Effector memory CD8-positive, alpha-beta T cell (primary cell): ENCODE results near the gene AK9.
"Not testable (repeated sequence)": the region's sequence is repeated elsewhere in the genome, so short reads cannot be mapped to it uniquely, and the experiment has no call there.

ENCODE experiments used
- ATAC-seq: fragments of 150-1000 bp; cut with Tn5 transposase; replicated peaks from 2 replicates; pipeline ENCODE4 v1.10.0; 2021; ENCODE audit warnings: mild to moderate bottlenecking, moderate library complexity
- DNase-seq, 3 experiments: peaks; one replicate each; pipeline ENCODE4 v3.0.0; 2021
- H3K27ac Mint-ChIP-seq, 2 donors: one replicate each; pipeline ENCODE4 v1.8.0; 2022; ENCODE audit warnings: mild to moderate bottlenecking in 2 of 2, mixed read lengths in 2 of 2, moderate library complexity in 2 of 2
- H3K27me3 Mint-ChIP-seq, 2 donors: one replicate each; pipeline ENCODE4 v1.8.0; 2022; ENCODE audit warnings: mixed read lengths in 2 of 2
- H3K36me3 Mint-ChIP-seq: one replicate; pipeline ENCODE4 v1.8.0; 2022; ENCODE audit warnings: mild to moderate bottlenecking, moderate library complexity, mixed read lengths; ENCODE audit not compliant: insufficient read depth
- H3K4me1 Mint-ChIP-seq, 2 donors: one replicate each; pipeline ENCODE4 v1.8.0; 2022; ENCODE audit warnings: low read depth in 2 of 2, mixed read lengths in 2 of 2
- H3K4me3 Mint-ChIP-seq, 2 donors: one replicate each; pipeline ENCODE4 v1.8.0; 2022; ENCODE audit warnings: mild to moderate bottlenecking in 2 of 2, mixed read lengths in 2 of 2, moderate library complexity in 2 of 2
- H3K9me3 Mint-ChIP-seq, 2 donors: one replicate each; pipeline ENCODE4 v1.8.0; 2022; ENCODE audit warnings: mixed read lengths in 2 of 2

The AK9 gene

DNA sequence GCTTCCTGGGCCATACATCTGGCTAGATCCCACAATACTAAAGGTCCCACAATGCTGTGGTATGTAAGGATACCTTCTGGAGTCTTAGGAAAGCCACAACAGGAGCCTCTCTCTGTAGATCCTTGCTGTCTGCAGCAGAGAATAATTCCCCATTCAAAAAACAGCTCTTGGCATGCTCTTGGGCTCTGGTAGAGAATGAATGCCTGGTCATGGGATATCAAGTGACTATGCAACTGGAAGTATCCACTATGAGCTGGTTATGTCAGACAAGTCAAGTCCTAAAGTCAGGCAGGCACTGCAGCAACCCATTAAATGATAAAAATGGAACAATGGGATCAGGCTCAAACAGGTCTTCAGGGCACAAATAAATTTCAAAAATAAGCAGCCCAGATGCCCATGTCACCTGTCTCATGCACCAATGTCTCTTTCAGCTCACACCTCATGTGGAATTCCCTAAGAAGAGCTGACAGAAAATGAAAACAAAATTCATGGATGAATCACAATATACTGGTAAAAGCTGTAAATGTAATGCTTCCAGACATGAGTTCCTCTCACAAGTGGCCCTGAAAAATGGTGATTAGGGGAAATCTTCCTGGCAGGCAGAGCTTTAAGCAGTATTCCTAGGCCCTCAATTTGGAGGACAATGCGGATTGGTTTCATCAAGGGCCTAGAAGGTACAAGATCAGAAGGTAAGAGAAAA lies 4.3 kb downstream of the AK9 start:
- peaks cover 17 to 24% of the 10 kb centered on the region in 2 donors for H3K4me1 Mint-ChIP-seq
- H3K27me3 Mint-ChIP-seq: peaks cover 0 to 5% of the 10 kb centered on the region in 2 donors
- no peak overlapping the region for H3K4me3 Mint-ChIP-seq
- no peaks in the 10 kb centered on the region for H3K9me3 Mint-ChIP-seq
- ATAC-seq: no peak
- H3K36me3 Mint-ChIP-seq: peaks cover 3% of the 10 kb centered on the region
- DNase-seq: no peak
- no peak overlapping the region for H3K27ac Mint-ChIP-seq

DNA sequence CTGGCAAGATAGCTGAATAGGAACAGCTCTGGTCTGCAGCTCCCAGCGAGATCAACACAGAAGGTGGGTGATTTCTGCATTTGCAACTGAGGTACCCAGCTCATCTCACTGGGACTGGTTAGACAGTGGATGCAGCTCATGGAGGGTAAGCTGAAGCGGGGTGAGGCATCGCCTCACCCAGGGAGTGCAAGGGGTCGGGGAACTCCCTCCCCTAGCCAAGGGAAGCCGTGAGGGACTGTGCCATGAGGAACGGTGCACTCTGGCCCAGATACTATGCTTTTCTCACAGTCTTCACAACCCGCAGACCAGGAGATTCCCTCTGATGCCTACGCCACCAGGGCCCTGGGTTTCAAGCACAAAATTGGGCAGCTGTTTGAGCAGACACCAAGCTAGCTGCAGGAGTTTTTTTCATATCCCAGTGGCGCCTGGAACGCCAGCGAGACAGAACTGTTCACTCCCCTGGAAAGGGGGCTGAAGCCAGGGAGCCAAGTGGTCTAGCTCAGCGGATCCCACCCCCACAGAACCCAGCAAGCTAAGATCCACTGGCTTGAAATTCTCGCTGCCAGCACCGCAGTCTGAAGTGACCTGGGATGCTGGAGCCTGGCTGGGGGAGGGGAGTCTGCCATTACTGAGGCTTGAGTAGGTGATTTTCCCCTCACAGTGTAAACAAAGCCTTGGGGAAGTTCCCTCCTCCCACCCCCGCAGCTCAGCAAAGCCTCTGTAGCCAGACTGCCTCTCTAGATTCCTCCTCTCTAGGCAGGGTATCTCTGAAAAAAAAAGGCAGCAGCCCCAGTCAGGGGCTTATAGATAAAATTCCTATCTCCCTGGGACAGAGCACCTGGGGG lies 12.1 kb downstream of the AK9 start:
- H3K4me1 Mint-ChIP-seq: peaks cover 7 to 10% of the 10 kb centered on the region in 2 donors
- H3K27ac Mint-ChIP-seq, H3K9me3 Mint-ChIP-seq, H3K4me3 Mint-ChIP-seq, H3K27me3 Mint-ChIP-seq, H3K36me3 Mint-ChIP-seq, ATAC-seq, DNase-seq: not testable (repeated sequence)

DNA sequence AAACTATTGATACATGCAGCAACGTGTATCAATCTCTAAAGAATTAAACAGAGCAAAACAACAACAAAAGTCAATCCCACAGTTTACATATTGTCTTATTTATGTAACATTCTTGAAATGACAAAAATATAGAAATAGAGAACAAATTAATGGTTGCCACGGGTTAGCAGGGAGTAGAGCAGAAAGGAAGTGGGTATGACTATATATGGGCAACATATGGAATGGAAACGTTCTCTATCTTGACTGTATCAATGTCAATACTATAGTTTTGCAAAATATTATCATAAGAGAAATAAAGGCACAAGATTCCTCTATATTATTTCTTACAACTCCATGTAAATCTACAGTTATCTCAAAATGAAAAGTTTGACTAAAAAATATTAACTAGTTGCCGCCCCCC lies 12.8 kb downstream of the AK9 start:
- H3K27ac Mint-ChIP-seq: no peak overlapping the region
- peaks cover 0 to 9% of the 10 kb centered on the region in 2 donors for H3K27me3 Mint-ChIP-seq
- H3K4me3 Mint-ChIP-seq: no peak overlapping the region
- H3K36me3 Mint-ChIP-seq: no peaks in the 10 kb centered on the region
- DNase-seq (no peak), ATAC-seq (no peak)
- peaks cover 0 to 6% of the 10 kb centered on the region in 2 donors for H3K9me3 Mint-ChIP-seq
- peaks cover 7 to 8% of the 10 kb centered on the region in 2 donors for H3K4me1 Mint-ChIP-seq

DNA sequence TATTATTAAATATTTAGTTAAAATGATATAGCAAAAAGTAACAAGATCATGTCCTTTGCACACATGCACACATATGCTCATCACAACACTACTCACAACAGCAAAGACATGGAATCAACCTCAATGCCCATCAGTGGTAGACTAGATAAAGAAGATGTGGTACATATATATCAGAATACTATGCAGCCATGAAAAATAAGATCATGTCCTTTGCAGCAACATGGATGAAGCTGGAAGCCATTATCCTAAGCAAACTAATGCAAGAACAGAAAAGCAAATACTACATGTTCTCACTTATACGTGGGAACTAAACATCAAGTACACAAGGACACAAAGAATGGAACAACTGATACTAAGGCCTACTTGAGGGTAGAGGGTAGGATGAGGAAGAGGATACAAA lies 14.3 kb downstream of the AK9 start:
- Mint-ChIP-seq H3K4me1 (peaks cover 3% of the 10 kb centered on the region in 2 donors), H3K4me3 (no peak overlapping the region), H3K9me3 (peaks cover 0 to 6% of the 10 kb centered on the region in 2 donors), H3K36me3 (no peaks in the 10 kb centered on the region), H3K27me3 (peaks cover 0 to 4% of the 10 kb centered on the region in 2 donors), H3K27ac (no peak overlapping the region)
- ATAC-seq (no peak), DNase-seq (no peak)

DNA sequence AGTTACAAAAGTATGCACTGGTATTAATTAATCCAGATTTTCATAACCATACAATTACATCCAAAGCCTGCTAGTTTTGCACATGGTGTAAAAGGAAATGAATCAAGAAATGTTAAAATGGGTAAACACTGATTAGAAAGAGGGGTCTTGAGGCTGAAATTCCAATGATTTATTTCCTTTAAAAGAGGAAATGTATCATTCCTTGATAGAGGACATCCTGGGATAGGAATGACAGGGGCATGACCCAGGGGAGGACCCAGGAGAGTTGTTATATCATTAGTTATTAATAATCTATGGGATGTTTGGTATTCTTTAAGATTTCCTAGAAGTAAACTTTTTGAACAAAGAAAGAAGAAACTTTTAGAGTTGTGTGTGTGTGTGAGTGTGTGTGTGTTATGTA lies 18.2 kb downstream of the AK9 start:
- Mint-ChIP-seq H3K36me3 (peaks cover 4% of the 10 kb centered on the region), H3K4me3 (no peak overlapping the region), H3K27me3 (no peaks in the 10 kb centered on the region), H3K9me3 (peaks cover 0 to 6% of the 10 kb centered on the region in 2 donors), H3K4me1 (no peaks in the 10 kb centered on the region), H3K27ac (no peak overlapping the region)
- DNase-seq (no peak), ATAC-seq (no peak)

DNA sequence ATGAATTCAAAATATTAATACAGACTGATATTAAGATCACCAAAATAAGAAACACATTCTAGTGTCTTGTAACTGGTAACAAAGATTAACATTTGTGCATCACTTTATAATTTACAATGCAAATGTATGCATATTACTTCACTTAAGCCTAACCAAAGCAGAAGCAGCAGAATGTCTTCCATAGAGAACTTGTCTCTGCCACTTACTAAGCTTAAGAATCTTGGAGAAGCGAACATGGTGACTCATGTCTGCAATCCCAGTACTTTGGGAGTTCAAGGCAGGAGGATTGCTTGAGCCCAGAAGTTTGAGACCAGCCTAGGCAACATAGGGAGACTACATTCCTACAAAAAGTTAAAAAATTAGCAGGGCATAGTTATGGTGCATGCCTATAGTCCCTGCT lies 18.8 kb downstream of the AK9 start:
- Mint-ChIP-seq H3K9me3 (peaks cover 0 to 6% of the 10 kb centered on the region in 2 donors), H3K36me3 (peaks cover 4% of the 10 kb centered on the region), H3K27ac (no peak overlapping the region), H3K4me1 (no peaks in the 10 kb centered on the region), H3K4me3 (no peak overlapping the region), H3K27me3 (no peaks in the 10 kb centered on the region)
- DNase-seq: no peak
- ATAC-seq: no peak

DNA sequence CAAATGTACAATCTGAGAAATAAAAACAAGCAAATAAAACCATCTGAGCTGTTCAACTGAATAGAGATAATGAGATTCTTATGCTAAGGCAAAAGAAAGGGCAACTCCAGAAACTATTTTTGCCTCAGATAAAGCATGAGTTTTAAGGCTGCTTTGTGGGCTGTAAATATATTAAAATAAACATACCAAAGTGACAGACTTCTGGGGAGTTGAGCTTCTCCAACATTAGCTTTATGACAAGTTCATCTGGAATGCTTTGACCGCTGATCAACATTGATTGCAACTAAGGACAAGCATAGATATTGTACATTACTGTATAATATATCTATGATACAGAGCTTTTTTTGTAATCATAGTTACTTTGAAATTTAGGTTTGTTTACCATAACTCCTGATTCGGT lies 19.3 kb downstream of the AK9 start:
- no peak for ATAC-seq
- H3K27ac Mint-ChIP-seq: no peak overlapping the region
- H3K27me3 Mint-ChIP-seq: no peaks in the 10 kb centered on the region
- H3K36me3 Mint-ChIP-seq: peaks cover 4% of the 10 kb centered on the region
- H3K4me3 Mint-ChIP-seq: no peak overlapping the region
- no peak for DNase-seq
- H3K9me3 Mint-ChIP-seq: peaks cover 0 to 3% of the 10 kb centered on the region in 2 donors
- no peaks in the 10 kb centered on the region for H3K4me1 Mint-ChIP-seq

DNA sequence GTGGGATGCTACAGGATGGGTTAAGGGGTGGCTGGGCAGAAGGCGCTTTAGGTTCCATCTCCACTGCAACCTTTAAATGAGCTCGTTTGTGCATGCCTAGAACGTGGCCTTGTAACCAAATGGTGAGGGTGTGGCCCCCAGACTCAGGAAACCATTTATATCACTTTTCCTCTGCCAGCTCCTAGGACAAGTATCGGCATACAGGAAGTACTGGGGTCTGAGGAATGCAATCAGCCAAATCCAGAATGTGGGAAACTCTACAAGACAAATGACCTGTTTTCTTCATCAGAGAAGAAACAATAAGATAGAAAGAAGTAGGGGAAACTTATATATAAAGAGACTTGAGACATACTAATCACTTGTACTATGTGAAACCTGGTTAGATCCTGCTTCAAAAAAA lies 21.2 kb downstream of the AK9 start:
- H3K9me3 Mint-ChIP-seq: no peaks in the 10 kb centered on the region
- H3K4me3 Mint-ChIP-seq: no peak overlapping the region
- no peak for DNase-seq
- peaks cover 4% of the 10 kb centered on the region for H3K36me3 Mint-ChIP-seq
- no peak overlapping the region for H3K27ac Mint-ChIP-seq
- H3K4me1 Mint-ChIP-seq: no peaks in the 10 kb centered on the region
- no peaks in the 10 kb centered on the region for H3K27me3 Mint-ChIP-seq
- ATAC-seq: no peak

DNA sequence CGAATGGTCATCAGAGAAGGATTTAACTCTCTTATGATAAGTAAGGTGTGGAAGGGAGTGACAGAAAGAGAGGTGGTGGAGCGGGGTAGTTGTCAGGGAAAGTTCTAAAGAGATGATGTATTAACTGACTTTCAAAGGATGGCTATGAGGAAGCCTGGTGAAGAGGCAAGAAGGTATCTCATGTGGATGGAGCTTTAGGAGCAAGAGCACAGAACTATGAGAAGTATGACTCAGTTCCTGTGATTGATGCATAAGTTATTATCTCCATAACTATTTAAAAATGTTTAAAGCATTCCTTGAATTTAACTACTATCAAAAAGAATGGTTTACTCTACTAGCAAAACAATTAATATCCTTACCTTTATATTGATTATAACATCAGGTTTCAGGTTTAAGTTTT lies 28.8 kb downstream of the AK9 start:
- Mint-ChIP-seq H3K27ac (peak overlapping the region in 1 of 2 donors; percentile 9), H3K27me3 (no peaks in the 10 kb centered on the region), H3K4me1 (no peaks in the 10 kb centered on the region), H3K9me3 (no peaks in the 10 kb centered on the region), H3K4me3 (no peak overlapping the region), H3K36me3 (no peaks in the 10 kb centered on the region)
- no peak for ATAC-seq
- no peak for DNase-seq

DNA sequence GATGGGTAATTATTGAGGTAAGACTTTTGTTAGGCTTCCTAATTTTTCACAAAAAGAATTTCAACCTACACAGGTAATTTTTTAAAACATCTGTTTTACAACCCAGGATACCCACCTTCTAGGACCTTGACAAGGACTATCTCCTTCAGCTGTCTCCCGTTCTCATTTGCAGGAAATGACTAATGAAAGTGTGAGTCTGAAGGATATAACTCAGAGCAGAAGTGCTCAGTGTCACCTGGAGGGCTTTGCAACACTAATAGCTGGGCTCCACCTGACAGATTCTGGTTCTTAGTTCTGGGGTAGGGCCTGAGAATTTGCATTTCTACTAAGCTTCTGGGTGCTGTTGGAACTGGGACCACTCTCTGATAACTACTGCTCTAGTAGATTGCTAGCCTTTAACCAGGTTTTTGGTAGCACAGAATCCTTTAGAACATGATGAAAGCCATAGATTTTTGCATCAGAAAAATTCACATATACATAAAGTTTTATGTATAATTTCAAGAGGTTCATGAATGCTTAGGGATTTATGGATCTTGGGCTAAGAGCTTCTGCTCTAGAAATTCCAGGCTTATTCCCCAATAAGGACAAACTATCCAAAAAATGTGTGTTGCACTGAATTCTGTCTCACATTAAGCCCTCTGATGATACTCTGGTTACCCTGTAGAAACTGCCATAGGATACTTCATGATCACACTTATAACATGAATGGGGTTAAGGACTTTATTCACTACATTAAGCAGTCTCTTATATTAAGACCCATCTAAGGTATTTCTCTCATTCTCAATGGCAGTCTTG lies 30.3 kb downstream of the AK9 start:
- Mint-ChIP-seq H3K4me3 (no peak overlapping the region), H3K27me3 (no peaks in the 10 kb centered on the region), H3K27ac (peak overlapping the region in 1 of 2 donors; percentile 10), H3K36me3 (no peaks in the 10 kb centered on the region), H3K4me1 (no peaks in the 10 kb centered on the region), H3K9me3 (no peaks in the 10 kb centered on the region)
- DNase-seq: no peak
- no peak for ATAC-seq

DNA sequence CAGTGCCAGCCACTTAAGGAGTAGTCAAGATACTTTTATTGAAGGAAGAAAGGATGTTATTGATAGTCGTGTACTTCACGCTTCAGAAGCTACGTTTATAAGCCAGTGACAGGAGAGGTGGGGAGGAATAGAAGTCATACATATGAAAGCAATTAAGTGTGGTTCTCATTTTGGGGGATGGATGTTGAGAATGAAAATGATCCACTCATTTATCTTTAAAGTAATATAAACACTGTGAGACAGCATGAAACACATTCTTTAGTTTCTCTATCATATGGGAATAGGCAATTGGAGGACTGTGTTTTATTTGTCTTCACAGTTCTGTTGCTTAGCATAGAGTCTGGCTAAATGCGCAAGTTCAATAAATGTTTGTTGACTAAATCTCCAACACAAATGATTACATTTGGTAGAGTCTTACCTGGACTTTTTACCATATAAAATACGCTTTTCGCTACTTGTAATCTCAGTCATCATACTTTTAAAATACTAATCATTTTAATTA lies 35.2 kb downstream of the AK9 start:
- ATAC-seq (no peak), DNase-seq (no peak)
- Mint-ChIP-seq H3K27ac (no peak overlapping the region), H3K27me3 (no peaks in the 10 kb centered on the region), H3K36me3 (no peaks in the 10 kb centered on the region), H3K9me3 (no peaks in the 10 kb centered on the region), H3K4me1 (no peaks in the 10 kb centered on the region), H3K4me3 (no peak overlapping the region)

DNA sequence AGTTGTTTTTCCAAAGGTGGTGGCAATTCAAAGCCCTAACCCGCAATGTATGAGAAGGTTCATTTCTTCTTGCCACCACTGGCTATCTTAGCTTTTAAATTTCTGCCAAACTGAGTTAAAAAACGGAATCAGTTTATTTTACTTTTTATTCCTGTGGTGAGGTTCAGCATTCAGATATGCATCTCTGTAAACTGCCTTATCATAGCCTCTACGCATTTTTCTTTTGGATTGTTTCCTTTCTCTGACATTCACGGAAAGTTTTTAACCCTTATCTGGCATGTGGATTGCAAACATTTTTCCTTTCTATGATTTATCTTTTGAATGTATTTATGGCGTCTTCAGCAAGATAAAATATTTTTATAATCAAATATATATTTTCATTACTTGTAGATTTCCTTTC lies 37.7 kb downstream of the AK9 start:
- H3K4me1 Mint-ChIP-seq: no peaks in the 10 kb centered on the region
- H3K36me3 Mint-ChIP-seq: no peaks in the 10 kb centered on the region
- no peak overlapping the region for H3K4me3 Mint-ChIP-seq
- DNase-seq (no peak), ATAC-seq (no peak)
- no peak overlapping the region for H3K27ac Mint-ChIP-seq
- no peaks in the 10 kb centered on the region for H3K27me3 Mint-ChIP-seq
- H3K9me3 Mint-ChIP-seq: no peaks in the 10 kb centered on the region

DNA sequence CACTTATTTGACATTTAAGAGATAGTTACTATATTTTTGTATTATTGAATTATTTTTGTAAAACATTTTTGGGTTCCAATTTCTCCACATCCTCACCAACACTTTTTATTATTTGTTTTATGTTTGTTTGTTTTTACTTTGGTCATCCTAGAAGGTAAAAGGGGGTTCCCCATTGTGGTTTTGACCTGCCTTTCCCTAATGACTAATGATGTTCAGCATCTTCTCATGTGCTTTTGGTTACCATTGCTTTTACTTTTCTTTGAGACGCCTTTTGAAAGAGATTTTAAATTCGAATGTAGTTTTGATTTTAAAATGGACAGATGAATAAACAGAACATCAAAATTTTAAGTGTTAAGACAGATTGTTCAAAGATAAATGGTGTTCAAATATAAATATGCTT lies 46.9 kb downstream of the AK9 start:
- Mint-ChIP-seq H3K27me3 (no peaks in the 10 kb centered on the region), H3K36me3 (peaks cover 3% of the 10 kb centered on the region), H3K4me1 (no peaks in the 10 kb centered on the region), H3K9me3 (no peaks in the 10 kb centered on the region), H3K4me3 (no peak overlapping the region), H3K27ac (no peak overlapping the region)
- DNase-seq (no peak), ATAC-seq (no peak)
